ENCODE results near the gene TIMM17A.

- TF ChIP-seq POLR2A (IDR thresholded peaks at IDR 0.05) (no peak), CTCF (IDR thresholded peaks at IDR 0.05) (no peak)
Measured at GRCh38 chr1:202004711-202005110, 49.4 kb downstream of the TIMM17A start.
